Gastrocnemius medialis (tissue), 4 donors: ENCODE data around the gene MBD3L2. TPM values are rescaled to one million over a fixed set of nuclear protein-coding genes. Genes with fewer than 3 reads are reported as not detected.

Source experiments
- ATAC-seq, 2 donors: fragments of 150-250 bp; one replicate each; pipeline ENCODE4 v1.9.1; 2016
- DNase-seq, 2 donors: peaks; one replicate each; pipeline ENCODE4 v3.0.0-alpha.2; 2019
- H3K27ac ChIP-seq, 4 donors: fragments of 200-600 bp; sonication (generic); 1 replicate in 1 of 4; 2 replicates in 3 of 4; pipeline ENCODE4 v1.5.1; 2016 to 2018; ENCODE audit warnings: mild to moderate bottlenecking in 2 of 4, moderate library complexity in 1 of 4
- H3K27me3 ChIP-seq, 3 donors: fragments of 200-600 bp; sonication (generic) in 2 of 3; 1 replicate in 1 of 3; 2 replicates in 2 of 3; pipeline versions ENCODE4 v1.5.1 to v1.6.0; 2016 to 2019; ENCODE audit warnings: mild to moderate bottlenecking in 1 of 3, moderate library complexity in 1 of 3
- H3K36me3 ChIP-seq, 2 donors: fragments of 200-600 bp; sonication (generic) in 1 of 2; one replicate each; pipeline ENCODE4 v1.5.1; 2017 to 2018
- H3K4me1 ChIP-seq, 2 donors: fragments of 200-600 bp; sonication (generic) in 1 of 2; one replicate each; pipeline ENCODE4 v1.5.1; 2016 to 2017; ENCODE audit warnings: mild to moderate bottlenecking in 2 of 2
- H3K4me3 ChIP-seq, 4 donors: fragments of 200-600 bp; sonication (generic) in 3 of 4; 1 replicate in 1 of 4; 2 replicates in 3 of 4; pipeline ENCODE4 v1.5.1; 2016 to 2019; ENCODE audit warnings: mild to moderate bottlenecking in 2 of 4
- H3K9me3 ChIP-seq, 3 donors: fragments of 200-600 bp; sonication (generic) in 2 of 3; 1 replicate in 1 of 3; 2 replicates in 2 of 3; pipeline ENCODE4 v1.5.1; 2016 to 2019
- CTCF ChIP-seq, 5 experiments: fragments of 450-650 bp in 3 of 5; fragments of 200-600 bp in 2 of 5; sonication (generic) in 2 of 5; IDR thresholded peaks in 4 of 5; conservative IDR thresholded peaks in 1 of 5; 1 replicate in 4 of 5; 2 replicates in 1 of 5; pipeline ENCODE4 v1.5.1; 2016 to 2019; ENCODE audit warnings: antibody characterized with exemption in 5 of 5, mild to moderate bottlenecking in 3 of 5, moderate library complexity in 3 of 5
- POLR2A ChIP-seq, 2 donors: fragments of 450-650 bp; IDR thresholded peaks; one replicate each; pipeline ENCODE4 v1.6.1; 2017; ENCODE audit warnings: antibody characterized with exemption in 2 of 2, mild to moderate bottlenecking in 2 of 2, moderate library complexity in 2 of 2
- in situ Hi-C, 4 donors: fragments of 200-750 bp; cut with MboI; loops; one replicate each; pipeline versions ENCODE4 v1.15.0 to v1.8.0; 2017; ENCODE audit warnings: low sequenced_read_pairs in 4 of 4
- intact Hi-C: fragments of 100-400 bp; cut with DNase I; formaldehyde crosslinking; loops from one replicate; pipeline ENCODE4 v1.15.1; 2023; ENCODE audit warnings: low total_unique reads
- total RNA-seq, 4 donors: library from RNA; depleted of rRNA; stranded (reverse); fragments of >200 nt; gene quantifications; one replicate each; pipeline versions ENCODE4 v1.1.0 to v1.2.3, GENCODE V29; 2016

Gene MBD3L2
- total RNA-seq, 4 donors from 2014 or later = not detected

DNA sequence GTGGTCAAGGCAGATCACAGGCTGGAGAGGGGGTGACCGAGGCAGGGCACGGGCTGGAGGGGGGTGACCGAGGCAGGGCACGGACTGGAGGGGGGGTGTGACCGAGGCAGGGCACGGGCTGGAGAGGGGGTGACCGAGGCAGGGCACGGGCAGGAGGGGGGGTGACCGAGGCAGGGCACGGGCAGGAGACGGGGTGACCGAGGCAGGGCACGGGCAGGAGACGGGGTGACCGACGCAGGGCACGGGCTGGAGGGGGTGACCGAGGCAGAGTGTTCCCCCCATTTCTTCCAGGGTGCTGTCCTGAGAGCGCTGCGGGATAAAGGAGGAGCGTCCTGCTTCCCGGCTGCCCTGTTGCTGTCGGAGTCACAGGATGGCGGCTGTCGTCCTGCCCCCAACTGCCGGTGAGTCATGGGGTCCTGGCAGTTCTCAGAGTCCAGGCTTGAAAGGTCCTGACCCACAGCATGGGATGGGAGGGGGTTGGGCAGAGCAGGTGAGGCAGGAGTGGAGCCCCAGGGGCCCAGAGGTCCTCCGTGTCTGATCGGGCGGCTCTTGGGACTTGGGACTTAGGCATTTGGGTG lies 25.7 kb downstream of the MBD3L2 start:
- H3K9me3 ChIP-seq = peaks cover 0 to 29% (median 14%) of the 10 kb centered on the region in 3 donors
- no peak overlapping the region for H3K4me3 ChIP-seq
- DNase-seq (no peak), ATAC-seq (no peak)
- intact Hi-C loops (no loop called here), in situ Hi-C loops (loop anchor here in 1 of 4 donors (25.0 kb wide), 1 partner anchor 738 kb away; no protein-coding TSS in a partner anchor)
- no peaks in the 10 kb centered on the region for H3K27me3 ChIP-seq
- no peak overlapping the region for H3K27ac ChIP-seq
- TF ChIP-seq CTCF (IDR thresholded peaks at IDR 0.05 in 4 of 5, conservative IDR thresholded peaks at IDR 0.05 in 1 of 5) = no peak
- TF ChIP-seq POLR2A (IDR thresholded peaks at IDR 0.05) = no peak
- peaks cover 8 to 96% of the 10 kb centered on the region in 2 donors for H3K36me3 ChIP-seq
- peaks cover 7 to 9% of the 10 kb centered on the region in 2 donors for H3K4me1 ChIP-seq

DNA sequence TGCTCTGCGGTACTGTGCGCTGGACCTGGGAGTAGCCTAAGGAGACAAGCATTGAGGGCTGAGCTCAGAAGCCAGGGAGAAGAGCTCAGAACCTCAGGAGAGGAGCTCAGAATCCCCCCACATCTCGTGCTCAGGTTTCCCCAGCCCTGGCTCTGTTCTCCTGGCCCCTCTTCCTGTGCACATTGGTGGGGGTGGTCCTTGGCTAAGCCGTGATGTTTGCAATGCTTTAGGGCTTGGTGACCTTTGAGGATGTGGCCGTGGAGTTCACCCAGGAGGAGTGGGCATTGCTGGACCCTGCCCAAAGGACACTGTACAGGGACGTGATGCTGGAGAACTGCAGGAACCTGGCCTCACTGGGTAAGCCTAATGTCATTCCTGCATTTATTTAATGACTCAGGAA lies 27.0 kb downstream of the MBD3L2 start:
- Histone ChIP-seq H3K4me1 (no peaks in the 10 kb centered on the region), H3K36me3 (peaks cover 12 to 100% of the 10 kb centered on the region in 2 donors), H3K27me3 (no peaks in the 10 kb centered on the region), H3K4me3 (no peak overlapping the region), H3K27ac (no peak overlapping the region), H3K9me3 (peaks cover 5 to 42% (median 22%) of the 10 kb centered on the region in 3 donors)
- no peak for ATAC-seq
- in situ Hi-C loops (loop anchor here in 1 of 4 donors (25.0 kb wide), 1 partner anchor 736 kb away; no protein-coding TSS in a partner anchor), intact Hi-C loops (no loop called here)
- no peak for DNase-seq
- TF ChIP-seq POLR2A (IDR thresholded peaks at IDR 0.05) (no peak), CTCF (IDR thresholded peaks at IDR 0.05 in 4 of 5, conservative IDR thresholded peaks at IDR 0.05 in 1 of 5) (no peak)

DNA sequence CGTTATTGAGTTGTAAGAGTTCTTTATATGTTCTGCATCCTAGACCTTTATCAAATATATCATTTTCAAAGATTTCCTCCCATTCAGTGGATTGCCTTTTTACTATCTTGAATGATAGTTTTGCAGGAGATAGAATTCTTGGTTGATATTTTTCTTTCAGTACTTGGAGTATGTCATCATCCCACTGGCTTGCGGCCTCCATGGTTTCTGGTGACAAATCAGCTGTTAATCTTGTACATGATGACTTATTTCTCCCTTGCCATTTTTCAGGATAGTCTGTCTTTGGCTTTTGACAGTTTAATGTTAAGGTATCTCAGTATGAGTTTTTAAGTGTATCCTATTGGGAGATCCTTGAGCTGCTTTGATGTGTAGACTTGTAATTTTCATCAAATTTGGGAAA lies 28.9 kb downstream of the MBD3L2 start:
- peaks cover 5 to 61% (median 28%) of the 10 kb centered on the region in 3 donors for H3K9me3 ChIP-seq
- in situ Hi-C loops = loop anchor here in 1 of 4 donors (25.0 kb wide), 1 partner anchor 734 kb away; no protein-coding TSS in a partner anchor
- H3K4me1 ChIP-seq = no peaks in the 10 kb centered on the region
- peaks cover 24 to 100% of the 10 kb centered on the region in 2 donors for H3K36me3 ChIP-seq
- DNase-seq (no peak), ATAC-seq (no peak)
- no peaks in the 10 kb centered on the region for H3K27me3 ChIP-seq
- TF ChIP-seq POLR2A (IDR thresholded peaks at IDR 0.05) (no peak), CTCF (IDR thresholded peaks at IDR 0.05 in 4 of 5, conservative IDR thresholded peaks at IDR 0.05 in 1 of 5) (no peak)
- no peak overlapping the region for H3K27ac ChIP-seq
- H3K4me3 ChIP-seq = peak overlapping the region in 1 of 4 donors; percentile 30
- intact Hi-C loops = no loop called here

DNA sequence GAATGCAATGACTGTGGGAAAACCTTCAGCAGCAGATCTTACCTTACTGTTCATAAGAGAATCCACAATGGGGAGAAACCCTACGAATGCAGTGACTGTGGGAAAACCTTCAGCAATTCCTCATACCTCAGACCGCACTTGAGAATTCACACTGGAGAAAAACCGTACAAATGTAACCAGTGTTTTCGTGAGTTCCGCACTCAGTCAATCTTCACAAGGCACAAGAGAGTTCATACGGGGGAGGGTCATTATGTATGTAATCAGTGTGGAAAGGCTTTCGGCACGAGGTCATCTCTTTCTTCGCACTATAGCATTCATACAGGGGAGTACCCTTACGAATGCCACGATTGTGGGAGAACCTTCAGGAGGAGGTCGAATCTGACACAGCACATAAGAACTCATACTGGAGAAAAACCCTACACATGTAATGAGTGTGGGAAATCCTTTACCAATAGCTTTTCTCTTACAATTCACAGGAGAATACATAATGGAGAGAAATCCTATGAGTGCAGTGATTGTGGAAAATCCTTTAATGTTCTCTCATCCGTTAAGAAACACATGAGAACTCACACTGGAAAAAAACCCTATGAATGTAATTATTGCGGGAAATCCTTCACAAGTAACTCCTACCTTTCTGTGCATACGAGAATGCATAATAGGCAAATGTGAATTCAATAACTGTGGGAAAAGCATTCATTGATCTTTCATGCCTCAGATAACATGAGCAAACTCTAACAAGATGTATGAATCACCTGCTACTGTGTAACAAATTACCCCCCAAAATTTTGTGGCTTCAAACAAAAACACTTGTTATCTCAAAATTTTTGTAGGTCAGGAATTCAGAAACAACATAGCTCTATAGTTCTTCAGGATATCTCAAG lies 34.2 kb downstream of the MBD3L2 start:
- no peaks in the 10 kb centered on the region for H3K4me1 ChIP-seq
- DNase-seq = no peak
- no peak for TF ChIP-seq CTCF (IDR thresholded peaks at IDR 0.05 in 4 of 5, conservative IDR thresholded peaks at IDR 0.05 in 1 of 5)
- TF ChIP-seq POLR2A (IDR thresholded peaks at IDR 0.05) = no peak
- in situ Hi-C loops (loop anchor here in 1 of 4 donors (25.0 kb wide), 1 partner anchor 729 kb away; no protein-coding TSS in a partner anchor), intact Hi-C loops (no loop called here)
- H3K27me3 ChIP-seq = no peaks in the 10 kb centered on the region
- no peak for ATAC-seq
- H3K4me3 ChIP-seq = peak overlapping the region in 2 of 4 donors; percentile 3 to 10
- H3K27ac ChIP-seq = no peak overlapping the region
- peaks cover 18 to 88% (median 56%) of the 10 kb centered on the region in 3 donors for H3K9me3 ChIP-seq
- H3K36me3 ChIP-seq = peaks cover 28 to 84% of the 10 kb centered on the region in 2 donors
